CD4-positive, CD25-positive, alpha-beta regulatory T cell (primary cell): ENCODE data around the gene OR10AD1. TPM values are rescaled to one million over a fixed set of nuclear protein-coding genes. Genes with fewer than 3 reads are reported as not detected.

Experiments used
- ATAC-seq, 2 donors: fragments of 150-1000 bp; cut with Tn5 transposase; one replicate each; pipeline ENCODE4 v1.10.0; 2021; ENCODE audit warnings: low read depth in 2 of 2, moderate number of reproducible peaks in 2 of 2, moderate library complexity in 1 of 2
- DNase-seq, 3 donors: peaks; one replicate each; pipeline versions ENCODE4 v3.0.0 to v3.0.0-alpha.2; 2012 to 2022; ENCODE audit warnings: mixed read lengths in 1 of 3
- H3K27ac ChIP-seq: one replicate; pipeline ENCODE4 v1.7.0; 2013; ENCODE audit warnings: mild to moderate bottlenecking, low read length; ENCODE audit not compliant: insufficient read depth, poor library complexity, severe bottlenecking
- H3K27me3 ChIP-seq: one replicate; pipeline ENCODE4 v1.7.0; 2013; ENCODE audit warnings: low read length; ENCODE audit not compliant: control insufficient read depth, insufficient read depth
- H3K36me3 ChIP-seq: one replicate; pipeline ENCODE4 v1.7.0; 2013; ENCODE audit warnings: mild to moderate bottlenecking, low read length, moderate library complexity; ENCODE audit not compliant: control insufficient read depth, insufficient read depth
- H3K4me1 ChIP-seq: 2 replicates; pipeline ENCODE4 v1.7.0; 2013; ENCODE audit warnings: mild to moderate bottlenecking, low read length; ENCODE audit not compliant: insufficient read depth, control insufficient read depth, poor library complexity, severe bottlenecking
- H3K4me3 ChIP-seq: one replicate; pipeline ENCODE4 v1.7.0; 2013; ENCODE audit warnings: low read depth, mild to moderate bottlenecking, low read length, moderate library complexity
- H3K9me3 ChIP-seq, 2 experiments: 1 replicate in 1 of 2; 2 replicates in 1 of 2; pipeline ENCODE4 v1.7.0; 2013; ENCODE audit warnings: low read length in 2 of 2, mild to moderate bottlenecking in 1 of 2, moderate library complexity in 1 of 2; ENCODE audit not compliant: control insufficient read depth in 2 of 2
- H3K27ac Mint-ChIP-seq, 3 donors: one replicate each; pipeline ENCODE4 v1.8.0; 2020 to 2022; ENCODE audit warnings: mild to moderate bottlenecking in 3 of 3, mixed read lengths in 3 of 3, moderate library complexity in 2 of 3
- H3K27me3 Mint-ChIP-seq: one replicate; pipeline ENCODE4 v1.8.0; 2022; ENCODE audit warnings: mild to moderate bottlenecking, mixed read lengths
- H3K36me3 Mint-ChIP-seq: one replicate; pipeline ENCODE4 v1.8.0; 2020; ENCODE audit warnings: mixed read lengths
- H3K4me1 Mint-ChIP-seq, 4 donors: one replicate each; pipeline ENCODE4 v1.8.0; 2020 to 2022; ENCODE audit warnings: mixed read lengths in 4 of 4, mild to moderate bottlenecking in 1 of 4
- H3K4me3 Mint-ChIP-seq, 4 donors: one replicate each; pipeline ENCODE4 v1.8.0; 2020 to 2022; ENCODE audit warnings: mild to moderate bottlenecking in 4 of 4, mixed read lengths in 4 of 4, moderate library complexity in 3 of 4
- H3K9me3 Mint-ChIP-seq, 7 donors: one replicate each; pipeline ENCODE4 v1.8.0; 2020 to 2022; ENCODE audit warnings: mixed read lengths in 7 of 7, mild to moderate bottlenecking in 3 of 7, moderate library complexity in 2 of 7
- polyA plus RNA-seq, 4 donors: library from polyadenylated mRNA; unstranded; fragments of 300-500 nt; fragmentation: Illumina TruSeq; gene quantifications; one replicate each; pipeline ENCODE4 v1.2.3, GENCODE V29; 2021
- total RNA-seq: library from RNA; stranded (reverse); gene quantifications from one replicate; pipeline ENCODE4 v1.2.3, GENCODE V29; 2022

OR10AD1 gene
- total and polyA plus RNA-seq, 5 donors from 2014 or later: 0.22 TPM; not detected in 4

DNA sequence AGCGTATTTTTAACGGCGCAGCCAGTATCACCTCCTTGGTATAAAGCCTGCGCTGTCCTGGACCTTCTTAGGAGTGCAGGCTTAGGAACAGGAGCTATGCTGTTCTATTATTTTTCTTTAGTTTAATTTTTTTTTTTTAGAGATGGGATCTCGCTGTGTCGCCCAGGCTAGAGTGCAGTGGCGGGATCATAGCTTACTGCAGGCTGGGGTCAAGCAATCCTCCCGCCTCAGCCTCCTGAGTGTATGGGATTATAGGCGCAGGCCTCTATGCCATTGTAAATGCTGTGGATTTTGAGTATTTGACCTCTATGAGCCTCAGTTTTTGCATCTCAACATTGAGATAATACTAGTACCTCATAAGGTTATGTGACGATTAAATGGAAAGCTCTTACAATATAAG lies 4.1 kb downstream of the OR10AD1 start:
- peaks cover 12% of the 10 kb centered on the region for H3K27me3 Mint-ChIP-seq
- peak overlapping the region; percentile 88 to 96 (median 89) for H3K4me3 Mint-ChIP-seq
- Histone ChIP-seq H3K9me3 (peaks cover 5 to 7% of the 10 kb centered on the region in 2 experiments), H3K27me3 (peaks cover 3% of the 10 kb centered on the region), H3K27ac (peak overlapping the region; percentile 94), H3K4me1 (peaks cover 26% of the 10 kb centered on the region), H3K36me3 (no peaks in the 10 kb centered on the region), H3K4me3 (peak overlapping the region; percentile 98)
- peaks cover 21% of the 10 kb centered on the region for H3K36me3 Mint-ChIP-seq
- ATAC-seq (no peak), DNase-seq (no peak)
- H3K9me3 Mint-ChIP-seq: peaks cover 2 to 23% (median 11%) of the 10 kb centered on the region in 7 donors
- peak overlapping the region; percentile 50 to 94 (median 94) for H3K27ac Mint-ChIP-seq
- H3K4me1 Mint-ChIP-seq: peaks cover 5 to 54% (median 30%) of the 10 kb centered on the region in 4 donors

DNA sequence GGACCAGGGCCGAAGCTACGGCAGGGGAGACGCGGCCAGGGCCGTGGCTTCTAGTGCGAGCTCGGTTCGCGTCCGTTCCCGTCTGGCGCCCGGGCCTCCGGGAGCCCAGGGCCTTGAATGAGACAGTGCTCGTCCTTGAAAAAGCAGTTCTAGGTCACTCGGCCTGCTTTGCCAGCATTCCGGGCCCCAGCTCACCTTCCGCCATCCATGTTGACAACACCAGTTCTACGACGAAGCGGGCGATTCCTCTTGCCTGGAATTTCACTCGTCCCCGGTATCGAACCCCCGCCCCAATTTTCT lies 4.5 kb downstream of the OR10AD1 start:
- Mint-ChIP-seq H3K4me3 (peak overlapping the region; percentile 88 to 96 (median 89)), H3K27ac (peak overlapping the region; percentile 50 to 94 (median 94)), H3K4me1 (peaks cover 5 to 54% (median 30%) of the 10 kb centered on the region in 4 donors), H3K36me3 (peaks cover 20% of the 10 kb centered on the region), H3K27me3 (peaks cover 16% of the 10 kb centered on the region), H3K9me3 (peaks cover 2 to 20% (median 11%) of the 10 kb centered on the region in 7 donors)
- Histone ChIP-seq H3K36me3 (no peaks in the 10 kb centered on the region), H3K27me3 (peaks cover 4% of the 10 kb centered on the region), H3K9me3 (peaks cover 4 to 5% of the 10 kb centered on the region in 2 experiments), H3K4me3 (peak overlapping the region; percentile 98), H3K27ac (peak overlapping the region; percentile 94), H3K4me1 (peaks cover 26% of the 10 kb centered on the region)
- ATAC-seq (peak; percentile 7 to 12), DNase-seq (no peak)

DNA sequence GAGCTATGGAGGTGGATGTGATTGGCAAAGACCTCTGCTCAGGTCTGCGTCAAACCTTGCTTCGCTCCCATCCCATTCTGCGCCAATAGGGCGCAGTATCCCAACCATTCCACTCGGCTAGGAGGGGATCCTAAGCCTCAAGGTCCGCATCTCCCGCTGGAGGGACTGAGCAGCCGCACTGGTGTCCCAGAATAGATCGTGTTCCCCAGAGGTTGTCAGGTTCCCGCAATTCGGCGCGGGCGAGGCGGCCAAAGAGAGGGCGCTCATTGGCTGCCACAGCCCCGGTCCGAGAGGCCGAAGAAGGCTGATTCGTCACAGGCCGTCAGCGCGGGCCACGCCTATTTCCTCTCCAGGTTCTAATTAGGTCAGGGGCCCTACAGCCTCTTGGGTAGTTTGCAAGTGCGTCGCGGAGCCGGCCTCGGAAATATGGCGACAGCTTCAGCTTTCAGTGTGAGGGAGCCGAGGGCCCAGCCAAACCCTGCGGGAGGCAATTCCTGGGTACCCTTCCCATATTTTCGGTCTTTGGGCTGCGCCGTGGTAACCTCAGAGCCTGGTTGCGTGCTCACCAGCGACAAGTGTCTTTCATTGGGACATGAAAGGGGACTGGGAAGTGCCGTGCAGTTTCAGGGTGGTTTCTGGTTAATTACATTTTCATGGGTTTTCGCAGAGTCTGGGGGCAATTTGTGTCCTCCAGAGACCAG lies 5.0 kb downstream of the OR10AD1 start:
- Histone ChIP-seq H3K27ac (peak overlapping the region; percentile 94), H3K4me3 (peak overlapping the region; percentile 98), H3K4me1 (peaks cover 26% of the 10 kb centered on the region), H3K36me3 (no peaks in the 10 kb centered on the region), H3K27me3 (peaks cover 9% of the 10 kb centered on the region), H3K9me3 (peaks cover 0 to under 1% of the 10 kb centered on the region in 2 experiments)
- H3K27me3 Mint-ChIP-seq: peaks cover 15% of the 10 kb centered on the region
- peak overlapping the region; percentile 50 to 94 (median 94) for H3K27ac Mint-ChIP-seq
- H3K4me1 Mint-ChIP-seq: peaks cover 5 to 53% (median 30%) of the 10 kb centered on the region in 4 donors
- H3K36me3 Mint-ChIP-seq: peaks cover 20% of the 10 kb centered on the region
- peaks cover 2 to 15% (median 9%) of the 10 kb centered on the region in 7 donors for H3K9me3 Mint-ChIP-seq
- peak overlapping the region; percentile 88 to 96 (median 89) for H3K4me3 Mint-ChIP-seq
- ATAC-seq (peak; percentile 94), DNase-seq (peak; percentile 86 to 96 (median 88))

DNA sequence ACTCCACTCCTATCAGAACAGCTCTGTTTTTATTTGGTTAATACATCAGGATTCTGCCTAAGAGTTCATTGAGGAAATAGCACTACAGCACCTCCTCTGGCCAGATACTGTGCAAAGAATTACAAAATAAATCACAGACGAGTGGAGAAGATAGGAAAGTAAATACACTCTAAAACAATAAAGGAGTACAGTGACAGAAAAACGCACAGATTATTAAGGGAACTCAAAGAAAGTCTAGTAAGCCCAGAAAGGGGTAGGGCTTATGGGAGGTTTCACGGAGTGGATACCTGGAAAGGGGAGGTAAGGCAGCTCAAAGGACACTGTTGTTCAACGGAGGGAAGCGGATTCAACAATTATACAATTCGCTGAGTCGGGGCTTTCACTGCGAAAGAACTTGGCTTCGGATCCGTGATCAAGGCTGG lies 5.5 kb downstream of the OR10AD1 start:
- DNase-seq (peak in 1 of 3 donors; percentile 65), ATAC-seq (peak; percentile 46 to 50)
- peak overlapping the region; percentile 98 for H3K4me3 ChIP-seq
- H3K4me1 ChIP-seq: peaks cover 26% of the 10 kb centered on the region
- Mint-ChIP-seq H3K27ac (peak overlapping the region; percentile 50 to 94 (median 94)), H3K27me3 (peaks cover 19% of the 10 kb centered on the region), H3K4me1 (peaks cover 5 to 47% (median 29%) of the 10 kb centered on the region in 4 donors), H3K36me3 (peaks cover 14% of the 10 kb centered on the region), H3K9me3 (peaks cover 0 to 12% (median 3%) of the 10 kb centered on the region in 7 donors), H3K4me3 (peak overlapping the region; percentile 88 to 96 (median 89))
- peak overlapping the region; percentile 94 for H3K27ac ChIP-seq
- H3K36me3 ChIP-seq: no peaks in the 10 kb centered on the region
- no peaks in the 10 kb centered on the region for H3K9me3 ChIP-seq
- peaks cover 9% of the 10 kb centered on the region for H3K27me3 ChIP-seq

DNA sequence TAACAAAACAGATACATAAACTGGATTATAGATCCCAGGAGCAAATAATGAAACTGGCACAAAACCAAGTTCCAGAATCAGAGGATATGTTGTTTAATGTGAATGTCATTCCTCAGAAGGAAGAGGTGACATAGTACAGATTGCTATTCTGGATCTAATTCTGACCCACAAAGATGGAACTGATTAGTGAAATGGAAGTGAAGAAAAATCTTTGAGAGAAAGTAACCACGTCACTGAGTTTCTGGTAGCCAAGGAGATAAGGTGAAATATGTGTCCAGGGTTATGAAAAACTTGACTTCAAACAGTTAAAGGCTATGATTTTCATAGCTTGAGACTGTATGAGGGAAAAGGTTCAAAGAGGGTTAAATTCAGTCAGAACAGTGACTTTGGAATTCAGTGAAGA lies 8.3 kb downstream of the OR10AD1 start:
- H3K4me3 ChIP-seq: no peak overlapping the region
- peak overlapping the region in 2 of 4 donors; percentile 1 to 37 for H3K4me3 Mint-ChIP-seq
- H3K36me3 ChIP-seq: no peaks in the 10 kb centered on the region
- H3K4me1 ChIP-seq: peaks cover 17% of the 10 kb centered on the region
- peaks cover 29% of the 10 kb centered on the region for H3K27me3 Mint-ChIP-seq
- H3K36me3 Mint-ChIP-seq: no peaks in the 10 kb centered on the region
- peaks cover 5 to 20% (median 14%) of the 10 kb centered on the region in 4 donors for H3K4me1 Mint-ChIP-seq
- H3K9me3 Mint-ChIP-seq: peaks cover 0 to 5% (median 0%) of the 10 kb centered on the region in 7 donors
- DNase-seq: no peak
- H3K27ac ChIP-seq: no peak overlapping the region
- no peak for ATAC-seq
- no peaks in the 10 kb centered on the region for H3K9me3 ChIP-seq
- peaks cover 11% of the 10 kb centered on the region for H3K27me3 ChIP-seq
- no peak overlapping the region for H3K27ac Mint-ChIP-seq

DNA sequence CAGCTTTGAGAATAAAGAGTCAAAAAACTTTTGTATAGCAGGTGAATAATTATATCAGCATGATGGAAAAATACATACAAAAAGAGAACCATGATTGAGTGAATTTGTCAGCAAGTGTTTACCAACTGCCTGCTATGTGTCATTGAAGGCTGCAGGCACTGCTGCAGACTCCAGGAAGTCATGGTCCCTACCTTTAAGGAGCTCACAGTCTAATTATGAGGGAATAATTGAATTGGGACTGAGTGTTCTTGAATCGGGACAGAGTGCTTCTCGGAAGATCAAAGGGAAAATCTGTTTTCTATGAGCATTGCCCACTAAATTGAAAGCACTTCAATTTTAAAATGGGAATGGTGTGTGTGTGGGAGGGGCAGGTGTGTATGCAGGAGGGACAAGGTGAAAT lies 9.5 kb downstream of the OR10AD1 start:
- H3K9me3 Mint-ChIP-seq: peaks cover 0 to 3% (median 0%) of the 10 kb centered on the region in 7 donors
- peaks cover 39% of the 10 kb centered on the region for H3K27me3 Mint-ChIP-seq
- ATAC-seq: no peak

DNA sequence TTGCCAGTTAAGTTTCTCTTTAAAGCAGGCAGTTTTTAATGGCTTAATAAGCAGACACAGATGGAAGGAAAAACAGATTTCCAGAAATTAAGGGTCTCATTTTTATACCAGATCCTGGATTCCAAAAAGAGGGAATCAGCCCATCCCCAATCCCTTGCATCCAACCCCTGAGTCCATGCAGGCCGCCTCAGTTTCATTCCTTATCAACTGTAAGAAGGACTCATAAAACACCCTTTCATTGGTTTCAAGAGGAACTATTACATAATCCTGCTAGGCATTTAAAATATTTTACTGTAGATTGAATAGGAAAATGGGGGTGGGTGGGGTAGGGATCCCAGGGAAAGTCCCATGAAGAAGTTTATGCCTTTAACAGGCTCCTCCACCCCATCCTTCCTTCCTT lies 10.2 kb downstream of the OR10AD1 start:
- Mint-ChIP-seq H3K4me3 (no peak overlapping the region), H3K4me1 (peaks cover 5 to 15% (median 7%) of the 10 kb centered on the region in 4 donors), H3K9me3 (peaks cover 0 to 2% (median 0%) of the 10 kb centered on the region in 7 donors), H3K27me3 (peaks cover 35% of the 10 kb centered on the region), H3K27ac (no peak overlapping the region), H3K36me3 (no peaks in the 10 kb centered on the region)
- Histone ChIP-seq H3K27ac (no peak overlapping the region), H3K27me3 (peaks cover 14% of the 10 kb centered on the region), H3K36me3 (no peaks in the 10 kb centered on the region), H3K4me1 (peaks cover 8% of the 10 kb centered on the region), H3K9me3 (no peaks in the 10 kb centered on the region), H3K4me3 (no peak overlapping the region)
- no peak for DNase-seq
- no peak for ATAC-seq

More for the DNA sequence above, 9.5 kb downstream of the OR10AD1 start:
- Mint-ChIP-seq H3K36me3 (no peaks in the 10 kb centered on the region), H3K4me1 (peaks cover 5 to 15% (median 8%) of the 10 kb centered on the region in 4 donors), H3K27ac (no peak overlapping the region), H3K4me3 (peak overlapping the region in 1 of 4 donors; percentile 1)
- peaks cover 11% of the 10 kb centered on the region for H3K27me3 ChIP-seq
- no peak for DNase-seq
- H3K4me3 ChIP-seq: no peak overlapping the region
- no peaks in the 10 kb centered on the region for H3K36me3 ChIP-seq
- peaks cover 8% of the 10 kb centered on the region for H3K4me1 ChIP-seq
- no peaks in the 10 kb centered on the region for H3K9me3 ChIP-seq
- H3K27ac ChIP-seq: no peak overlapping the region
